ENCODE measurements around the gene CASS4. TPM values are rescaled to one million over a fixed set of nuclear protein-coding genes. Genes with fewer than 3 reads are reported as not detected.

The CASS4 gene
- total and polyA plus RNA-seq, 4 donors = 0.26 to 1.6 (median 1.1) TPM

GRCh38 chr20:56429941-56430340 is 17.9 kb downstream of the CASS4 start:
- Histone ChIP-seq H3K27ac (ENCODE audit: low read depth in 1 of 2, low read length in 2 of 2) (no peak overlapping the region), H3K4me1 (ENCODE audit: control insufficient read depth in 4 of 4, insufficient read depth in 4 of 4, low read length in 3 of 4) (no peaks in the 10 kb centered on the region), H3K9me3 (ENCODE audit: control insufficient read depth in 4 of 4, low read length in 3 of 4) (no peaks in the 10 kb centered on the region)

GRCh38 chr20:56430461-56430860 is 18.4 kb downstream of the CASS4 start:
- Histone ChIP-seq H3K27ac (ENCODE audit: low read depth in 1 of 2, low read length in 2 of 2) (no peak overlapping the region), H3K4me1 (ENCODE audit: control insufficient read depth in 4 of 4, insufficient read depth in 4 of 4, low read length in 3 of 4) (no peaks in the 10 kb centered on the region), H3K4me3 (ENCODE audit: low read depth in 1 of 3, low read length in 3 of 3) (no peak overlapping the region), H3K27me3 (ENCODE audit: control insufficient read depth in 4 of 4, insufficient read depth in 4 of 4, low read length in 3 of 4) (no peaks in the 10 kb centered on the region), H3K9me3 (ENCODE audit: control insufficient read depth in 4 of 4, low read length in 3 of 4) (no peaks in the 10 kb centered on the region), H3K36me3 (ENCODE audit: control insufficient read depth in 4 of 4, insufficient read depth in 3 of 4, low read depth in 1 of 4, low read length in 3 of 4) (no peaks in the 10 kb centered on the region), H3K9ac (ENCODE audit: low read depth in 1 of 2, low read length in 2 of 2) (no peak overlapping the region)
- no peak for DNase-seq (ENCODE audit: low spot score)
- no peak for TF ChIP-seq REST (IDR thresholded peaks at IDR 0.05)
- TF ChIP-seq ZBTB33 (IDR thresholded peaks at IDR 0.05) = no peak
- no peak for TF ChIP-seq TAF1 (conservative IDR thresholded peaks at IDR 0.05)
- no peak for TF ChIP-seq YY1 (IDR thresholded peaks at IDR 0.05)
- TF ChIP-seq RAD21 (IDR thresholded peaks at IDR 0.05) = no peak
- no peak for TF ChIP-seq RXRA (IDR thresholded peaks at IDR 0.05)
- TF ChIP-seq NR2F2 (IDR thresholded peaks at IDR 0.05) = no peak
- 85% methylated on average over 4 of the region's 4 CpGs for WGBS

More at GRCh38 chr20:56429941-56430340, 17.9 kb downstream of the CASS4 start:
- 67% methylated on average over 4 of the region's 4 CpGs for WGBS
- no peak overlapping the region for H3K9ac ChIP-seq (ENCODE audit: low read depth in 1 of 2, low read length in 2 of 2)
- no peaks in the 10 kb centered on the region for H3K27me3 ChIP-seq (ENCODE audit: control insufficient read depth in 4 of 4, insufficient read depth in 4 of 4, low read length in 3 of 4)
- H3K4me3 ChIP-seq (ENCODE audit: low read depth in 1 of 3, low read length in 3 of 3) = no peak overlapping the region
- no peak for DNase-seq (ENCODE audit: low spot score)
- H3K36me3 ChIP-seq (ENCODE audit: control insufficient read depth in 4 of 4, insufficient read depth in 3 of 4, low read depth in 1 of 4, low read length in 3 of 4) = no peaks in the 10 kb centered on the region
- TF ChIP-seq FOXA2 (IDR thresholded peaks at IDR 0.05) (no peak), SP1 (IDR thresholded peaks at IDR 0.05) (no peak), JUND (IDR thresholded peaks at IDR 0.05) (no peak), TAF1 (conservative IDR thresholded peaks at IDR 0.05) (no peak), RXRA (IDR thresholded peaks at IDR 0.05) (no peak), REST (IDR thresholded peaks at IDR 0.05) (no peak), FOXA1 (IDR thresholded peaks at IDR 0.05) (no peak), ATF3 (IDR thresholded peaks at IDR 0.05) (no peak), EGR1 (IDR thresholded peaks at IDR 0.05; ENCODE audit: low read depth in 2 of 2) (no peak), ZBTB33 (IDR thresholded peaks at IDR 0.05) (no peak), MAX (IDR thresholded peaks at IDR 0.05) (no peak), NR2F2 (IDR thresholded peaks at IDR 0.05) (no peak)
